Skin of body (tissue), 2 donors: ENCODE results near the gene GLRX3. TPM values are rescaled to one million over a fixed set of nuclear protein-coding genes. Genes with fewer than 3 reads are reported as not detected.

Experiments
- DNase-seq: peaks from one replicate; lab custom pipeline; 2025; lab: John Stamatoyannopoulos, UW
- total RNA-seq: library from RNA; depleted of rRNA; stranded (reverse); fragments of >200 nt; gene quantifications from one replicate; pipeline ENCODE4 v1.2.3, GENCODE V29; 2014

The GLRX3 gene
- total RNA-seq, 1 donor from 2014 or later, result 38.0 TPM

DNA sequence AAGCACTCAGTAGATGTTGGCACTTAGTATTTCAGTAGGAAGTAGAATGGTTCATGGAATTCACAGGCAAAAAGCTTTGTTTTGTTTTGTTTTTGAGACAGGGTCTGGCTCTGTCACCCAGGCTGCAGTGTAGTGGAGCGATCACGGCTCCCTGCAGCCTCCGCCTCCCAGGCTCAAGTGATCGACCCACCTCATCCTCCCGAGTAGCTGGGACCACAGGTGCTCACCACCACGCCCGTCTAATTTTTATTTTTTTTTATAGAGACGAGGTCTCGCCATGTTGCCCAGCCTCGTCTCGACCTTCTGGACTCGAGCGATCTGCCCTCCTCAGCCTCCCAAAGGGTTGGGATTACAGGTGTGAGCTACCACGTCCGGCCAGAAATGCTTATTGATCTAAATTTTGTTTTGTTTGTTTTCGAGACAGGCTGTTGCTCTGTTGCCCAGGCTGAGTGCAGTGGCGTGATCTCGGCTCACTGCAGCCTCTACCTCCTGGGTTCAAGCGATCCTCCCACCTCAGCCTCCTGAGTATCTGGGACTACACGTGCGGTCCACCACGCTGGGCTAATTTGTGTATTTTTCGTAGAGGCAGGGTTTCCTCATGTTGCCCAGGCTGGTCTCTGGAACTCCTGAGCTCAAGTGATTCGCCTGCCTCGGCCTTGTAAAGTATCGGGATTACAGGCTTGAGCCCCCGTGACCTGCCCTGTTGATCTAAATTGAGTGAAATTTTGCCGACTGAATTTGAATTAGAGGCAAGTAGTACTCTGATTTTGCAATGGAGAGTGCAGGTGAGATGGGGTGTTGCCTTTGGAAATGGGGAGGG is 1.7 kb downstream of the GLRX3 start:
- DNase-seq, result no peak

DNA sequence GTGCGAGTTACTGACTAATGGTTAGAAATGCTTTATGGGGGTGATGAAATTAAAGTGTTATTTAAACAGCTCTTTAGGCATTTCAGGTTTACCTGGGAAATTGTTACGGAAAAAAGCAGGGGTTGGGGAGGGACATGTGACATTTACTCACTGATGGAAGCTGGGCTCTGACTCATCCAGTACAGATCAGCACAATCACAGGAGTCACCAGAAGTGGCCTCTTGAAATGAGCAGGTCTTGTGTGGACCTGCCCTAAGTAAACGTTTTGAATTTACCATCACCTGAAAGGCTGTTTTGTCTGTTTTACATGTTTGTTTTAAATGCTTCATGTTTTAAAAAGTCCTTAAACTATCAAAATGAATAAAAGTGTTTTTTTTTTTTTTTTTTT is 2.3 kb downstream of the GLRX3 start:
- DNase-seq, result no peak

DNA sequence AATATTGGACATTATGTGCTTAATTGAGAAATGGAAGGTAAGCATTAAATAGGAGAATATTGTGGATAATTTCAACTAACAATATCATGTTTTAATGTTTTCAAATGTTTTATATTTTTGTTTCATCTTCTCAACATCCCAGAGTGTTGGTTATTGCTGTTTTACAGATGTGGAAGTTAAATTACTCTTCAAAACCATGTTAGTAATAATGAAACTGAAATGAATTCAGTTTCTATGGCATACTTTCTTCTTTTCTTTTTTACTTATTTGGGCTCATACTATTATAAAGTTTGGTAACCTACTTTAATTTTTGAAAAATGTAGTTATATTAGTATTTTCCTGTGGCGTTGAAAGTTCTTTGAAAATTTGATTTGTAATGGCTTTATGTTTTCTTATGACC is 4.2 kb downstream of the GLRX3 start:
- no peak for DNase-seq

DNA sequence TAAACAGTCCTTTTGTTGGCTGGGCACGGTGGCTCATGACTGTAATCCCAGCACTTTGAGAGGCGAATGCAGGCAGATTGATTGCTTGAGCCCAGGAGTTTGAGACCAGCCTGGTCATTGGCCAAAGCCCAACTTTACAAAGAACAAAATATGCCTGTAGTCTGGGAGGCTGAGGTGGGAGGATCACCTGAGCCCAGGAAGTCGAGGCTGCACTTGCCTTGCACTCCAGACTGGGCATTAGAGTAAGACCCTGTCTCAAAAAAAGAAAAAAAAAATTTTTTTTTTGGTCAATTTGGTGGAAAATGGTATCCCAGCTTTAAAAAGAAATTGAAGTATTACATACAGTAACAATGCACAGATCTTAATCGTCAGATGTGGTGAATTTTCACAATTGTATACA is 4.8 kb downstream of the GLRX3 start:
- DNase-seq, result no peak

DNA sequence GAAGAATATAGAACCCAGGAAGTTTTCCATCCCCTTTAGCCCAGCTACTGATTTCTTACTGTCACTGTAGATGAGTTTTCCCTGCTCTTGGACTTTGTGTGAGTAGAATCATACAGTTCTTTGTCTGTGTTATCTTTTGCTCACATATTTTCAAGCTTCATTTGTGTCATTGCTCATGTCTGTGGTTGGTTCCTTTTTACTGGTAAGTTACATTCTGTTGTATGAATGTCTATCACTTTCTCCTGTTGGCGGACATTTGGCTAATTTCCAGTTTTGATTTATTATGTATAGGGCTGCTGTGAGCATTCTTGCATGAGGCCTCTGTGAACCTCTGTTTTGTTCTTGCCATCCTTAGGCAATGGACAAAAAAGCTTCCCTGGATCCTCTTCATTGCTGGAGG is 5.3 kb downstream of the GLRX3 start:
- DNase-seq, result no peak

DNA sequence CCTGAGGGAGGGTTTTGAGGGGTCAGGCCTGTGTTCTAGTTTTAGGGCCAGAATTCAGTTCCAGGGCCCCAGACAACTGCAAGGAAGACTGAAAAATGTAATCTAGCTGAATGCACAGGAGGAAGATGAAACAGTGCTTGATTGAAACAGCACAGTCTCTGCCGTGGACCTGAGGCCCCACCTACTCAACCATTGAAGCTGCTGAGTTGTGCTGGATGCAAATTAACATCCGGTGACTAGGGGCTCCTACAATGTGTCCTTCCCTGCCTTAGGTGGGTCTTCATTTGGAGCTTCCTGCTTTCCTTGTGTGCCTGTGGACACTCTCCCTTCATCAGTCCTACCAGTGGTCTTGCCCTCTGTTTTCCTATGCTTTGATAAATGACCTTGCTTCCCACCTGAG is 5.7 kb downstream of the GLRX3 start:
- no peak for DNase-seq

DNA sequence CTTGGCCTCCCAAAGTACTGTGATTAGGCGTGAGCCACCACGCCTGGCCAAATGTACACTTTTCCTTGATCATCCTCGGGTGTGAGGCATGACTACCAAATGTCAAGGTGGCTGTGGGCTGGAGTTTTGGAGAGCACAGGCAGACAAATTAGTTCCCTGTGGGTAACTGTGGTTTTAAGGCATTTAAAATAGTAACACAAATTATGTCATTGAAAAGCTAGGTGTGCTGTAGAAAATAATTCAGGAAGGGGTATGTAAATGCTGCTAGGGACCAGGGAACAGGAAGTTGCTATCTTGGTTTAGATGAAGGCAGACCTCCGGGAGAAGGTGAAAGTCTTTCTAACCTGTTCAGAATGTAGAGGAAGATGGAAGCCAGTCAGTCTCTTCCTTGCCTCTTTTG is 9.9 kb downstream of the GLRX3 start:
- DNase-seq, result no peak

DNA sequence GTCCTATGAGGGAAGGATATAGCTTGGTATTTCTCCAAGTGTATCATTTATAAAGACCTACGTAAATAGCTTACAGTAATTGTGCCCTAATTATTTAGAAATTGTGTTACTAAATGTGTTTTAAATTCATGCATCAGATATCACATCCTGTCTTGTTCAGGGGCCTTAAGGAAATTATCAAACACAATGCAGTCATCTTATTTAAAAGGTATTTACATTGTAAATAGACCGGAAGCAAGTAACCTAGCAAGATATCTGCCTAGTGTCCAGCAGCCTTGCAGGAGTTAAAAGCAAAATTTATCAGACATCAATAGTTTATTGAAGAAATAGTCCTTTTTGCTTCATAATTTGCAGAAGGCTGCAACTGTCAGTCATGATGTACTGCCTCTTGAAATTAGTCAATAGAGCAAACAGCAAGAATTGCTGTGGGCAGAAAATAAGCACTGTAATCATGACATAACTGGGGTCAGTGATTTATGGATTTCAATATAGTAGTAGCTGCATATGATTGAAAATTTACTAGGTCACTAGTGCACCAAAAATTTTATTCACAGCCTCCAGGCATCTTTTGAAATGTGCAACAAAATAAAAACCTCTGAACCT is 23.1 kb downstream of the GLRX3 start:
- no peak for DNase-seq

DNA sequence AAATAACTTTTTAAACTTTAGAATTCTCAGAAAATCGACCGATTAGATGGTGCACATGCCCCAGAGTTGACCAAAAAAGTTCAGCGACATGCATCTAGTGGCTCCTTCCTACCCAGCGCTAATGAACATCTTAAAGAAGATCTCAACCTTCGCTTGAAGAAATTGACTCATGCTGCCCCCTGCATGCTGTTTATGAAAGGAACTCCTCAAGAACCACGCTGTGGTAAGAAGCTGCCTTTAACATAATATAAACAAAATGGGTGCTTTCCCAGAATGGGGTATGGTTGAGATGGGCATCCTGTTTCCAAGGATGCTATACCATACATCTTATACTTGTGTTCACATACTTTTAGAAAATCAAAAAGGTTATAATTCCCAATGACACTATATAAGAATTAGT is 24.6 kb downstream of the GLRX3 start:
- no peak for DNase-seq

DNA sequence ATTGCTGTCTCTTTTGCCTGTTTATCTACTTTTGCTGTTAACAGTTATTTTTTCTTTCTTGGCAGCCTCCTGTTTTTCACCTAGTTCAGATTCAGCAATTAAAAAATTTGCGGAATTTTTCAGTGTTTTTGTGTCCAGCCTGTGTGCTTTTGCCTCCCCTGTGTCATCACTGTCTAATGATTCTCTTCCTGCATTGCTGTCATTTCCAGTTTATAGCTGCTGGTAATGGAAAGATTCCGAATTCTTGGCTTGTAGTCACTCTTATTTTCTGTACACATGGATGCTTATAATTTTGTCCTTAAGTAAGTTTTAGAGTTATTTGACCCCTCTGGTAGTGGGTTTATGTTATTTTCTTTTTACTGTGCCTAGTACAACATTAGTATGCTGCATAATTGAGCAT is 25.1 kb downstream of the GLRX3 start:
- DNase-seq, result no peak

DNA sequence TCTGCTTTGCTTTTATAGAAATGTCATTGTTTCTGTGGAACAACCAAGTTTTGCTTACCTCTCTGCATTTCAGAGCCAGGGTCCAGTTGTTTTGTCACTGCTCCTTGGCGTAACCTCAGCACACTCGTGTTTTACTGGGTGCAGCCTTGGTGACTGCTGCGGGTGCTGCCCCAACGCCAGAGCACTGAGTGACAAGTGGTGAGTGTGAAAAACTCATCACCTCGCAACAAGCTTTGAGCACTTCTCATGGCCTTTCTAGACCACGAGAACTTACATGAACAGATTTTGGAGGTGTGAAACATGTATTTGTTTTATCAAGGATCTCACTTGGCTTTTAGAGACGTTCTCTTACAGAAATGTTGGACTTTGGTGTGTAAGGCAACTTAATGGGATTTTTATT is 31.0 kb downstream of the GLRX3 start:
- DNase-seq, result no peak

DNA sequence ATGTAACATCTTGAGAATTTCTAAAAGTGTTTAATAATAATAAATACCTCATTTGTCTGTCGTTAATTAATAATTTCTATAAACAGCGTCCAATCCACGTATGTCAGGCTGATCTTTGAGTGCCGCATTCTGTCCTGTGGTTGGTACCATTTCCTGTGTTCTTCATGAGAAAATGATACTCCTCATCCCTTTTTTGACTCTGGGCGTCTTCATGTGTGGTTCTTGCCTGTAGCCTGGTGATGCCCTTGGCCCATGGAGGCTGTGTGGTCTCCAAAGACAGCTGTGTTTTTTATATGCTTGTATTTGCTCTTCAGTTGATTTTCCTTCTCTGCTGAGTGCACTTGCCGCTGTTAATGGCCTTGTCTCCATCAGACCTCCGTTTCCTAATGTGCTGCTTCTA is 31.5 kb downstream of the GLRX3 start:
- no peak for DNase-seq

DNA sequence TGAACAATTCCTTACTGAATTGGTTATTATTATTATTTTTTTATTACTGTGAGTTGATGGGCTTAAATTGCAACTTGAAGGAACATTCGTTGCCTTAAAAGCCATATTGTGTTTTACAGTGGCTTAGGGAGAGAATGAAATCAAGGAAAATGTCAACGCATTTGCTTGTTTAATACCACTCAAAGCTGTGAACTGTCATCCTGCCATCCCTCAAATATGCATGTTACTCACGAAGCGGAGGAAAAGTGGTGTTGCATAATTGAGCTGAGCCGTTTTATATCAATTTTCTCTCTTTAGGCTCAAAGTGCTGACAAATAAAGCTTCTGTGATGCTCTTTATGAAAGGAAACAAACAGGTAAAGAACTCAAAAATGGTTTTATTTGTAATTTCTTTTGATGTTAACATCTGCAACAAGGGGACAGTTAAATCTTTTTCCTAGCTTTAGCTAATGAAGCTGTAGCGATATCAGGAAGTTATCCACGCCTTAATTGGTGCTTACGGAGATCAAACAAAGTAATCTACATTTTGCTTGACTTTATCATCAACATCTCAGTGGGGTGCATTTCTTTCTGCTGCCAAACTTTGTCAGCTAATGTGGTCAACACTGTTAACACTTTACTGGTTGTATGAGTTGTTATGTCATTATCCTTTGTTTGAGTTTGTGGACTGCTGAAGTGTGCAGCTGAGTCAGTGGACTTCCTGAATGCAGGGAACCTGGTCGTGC is 33.1 kb downstream of the GLRX3 start:
- DNase-seq, result no peak

DNA sequence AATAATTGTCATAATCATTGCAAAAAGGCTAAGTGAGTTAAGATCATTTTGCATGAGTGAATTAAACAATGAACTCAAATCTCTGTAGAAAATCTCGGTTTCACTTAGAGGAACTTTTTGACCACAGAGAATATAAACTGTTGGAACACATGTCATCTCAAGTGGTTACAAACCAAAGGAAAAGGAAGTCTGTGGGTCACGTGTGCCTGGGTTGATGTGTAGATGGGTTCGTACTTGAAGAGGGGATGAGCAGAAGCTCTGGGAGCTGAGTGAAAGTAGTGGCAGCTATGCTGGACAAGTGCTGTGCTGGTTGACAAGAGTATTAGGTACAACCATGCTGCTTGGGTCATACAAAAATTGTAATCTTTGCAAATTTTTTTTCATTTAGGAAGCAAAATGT is 35.0 kb downstream of the GLRX3 start:
- DNase-seq, result no peak

DNA sequence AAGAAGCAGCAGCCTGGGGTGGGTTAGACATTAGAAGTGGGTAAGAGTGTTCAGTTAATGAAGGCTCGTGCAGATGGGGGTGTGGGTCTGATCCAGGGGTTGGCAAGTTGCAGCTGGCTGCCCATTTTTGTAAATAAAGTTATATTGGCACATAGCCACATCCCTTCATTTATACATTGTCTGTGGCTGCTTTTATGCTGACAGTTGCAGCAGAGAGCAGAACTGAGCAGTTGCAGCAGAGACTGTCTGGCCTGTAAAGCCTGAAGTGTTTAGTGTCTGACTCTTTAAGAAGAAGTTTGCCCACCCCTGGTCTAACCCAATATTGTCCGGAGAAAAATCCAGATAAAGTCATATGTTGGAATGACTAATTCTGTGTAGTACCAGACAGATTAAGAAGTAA is 38.1 kb downstream of the GLRX3 start:
- DNase-seq, result no peak

DNA sequence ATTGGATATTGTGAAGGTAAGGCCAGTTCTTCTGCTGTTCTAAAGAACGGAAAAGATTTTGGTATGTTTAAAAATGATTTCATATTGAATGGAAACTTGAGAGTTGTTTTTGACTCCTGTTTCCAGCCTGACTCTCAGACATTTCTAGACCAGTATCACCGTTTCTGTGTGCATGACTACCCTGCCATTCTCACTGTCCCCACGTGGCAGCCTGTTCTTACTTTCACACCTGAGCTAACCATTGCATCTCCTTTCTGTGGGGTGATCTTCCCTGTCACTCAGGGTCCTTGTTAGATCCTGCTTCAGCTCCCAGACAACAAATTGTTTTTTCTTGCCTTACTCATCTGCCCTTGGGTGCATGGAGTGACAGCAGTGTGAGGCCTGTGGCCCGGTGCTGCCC is 38.9 kb downstream of the GLRX3 start:
- DNase-seq, result no peak

DNA sequence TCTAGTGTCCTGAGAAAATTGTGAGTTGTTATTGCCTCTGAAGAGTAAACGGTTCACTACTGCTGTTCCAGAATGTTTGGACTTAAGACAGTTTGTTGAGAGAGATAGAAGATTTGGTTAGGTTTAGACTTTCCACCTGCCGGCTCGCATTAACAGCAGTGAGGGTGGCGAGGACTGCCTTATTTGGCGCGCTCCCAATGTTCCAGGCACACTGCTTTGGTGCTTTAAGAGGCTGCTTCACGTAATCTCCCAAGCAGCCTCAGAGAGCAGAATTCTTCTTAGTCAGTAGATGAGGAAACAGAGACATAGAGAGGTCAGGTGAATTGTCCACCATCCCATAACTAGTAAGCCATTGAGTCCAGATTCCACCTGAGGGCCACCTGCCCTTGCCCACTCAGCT is 41.1 kb downstream of the GLRX3 start:
- no peak for DNase-seq

DNA sequence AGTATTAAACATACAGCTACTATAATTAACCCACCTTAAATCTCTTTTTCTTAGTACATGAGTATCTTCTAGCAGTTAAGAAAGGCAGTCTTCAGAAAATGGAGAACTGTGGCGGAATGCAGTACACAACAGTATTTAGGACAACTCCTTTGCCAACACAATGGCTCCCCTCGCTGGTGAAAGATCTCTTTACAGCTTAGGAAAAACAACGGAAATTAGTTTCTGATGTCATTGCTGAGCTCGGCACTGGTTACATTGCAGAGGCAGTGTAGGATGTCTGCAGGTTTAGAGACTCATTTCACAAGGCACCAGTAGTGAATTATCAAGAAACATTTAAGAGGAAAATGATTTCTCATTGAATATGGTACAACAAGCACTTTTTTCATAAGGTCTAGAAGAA is 43.4 kb downstream of the GLRX3 start:
- DNase-seq, result peak; percentile 95

DNA sequence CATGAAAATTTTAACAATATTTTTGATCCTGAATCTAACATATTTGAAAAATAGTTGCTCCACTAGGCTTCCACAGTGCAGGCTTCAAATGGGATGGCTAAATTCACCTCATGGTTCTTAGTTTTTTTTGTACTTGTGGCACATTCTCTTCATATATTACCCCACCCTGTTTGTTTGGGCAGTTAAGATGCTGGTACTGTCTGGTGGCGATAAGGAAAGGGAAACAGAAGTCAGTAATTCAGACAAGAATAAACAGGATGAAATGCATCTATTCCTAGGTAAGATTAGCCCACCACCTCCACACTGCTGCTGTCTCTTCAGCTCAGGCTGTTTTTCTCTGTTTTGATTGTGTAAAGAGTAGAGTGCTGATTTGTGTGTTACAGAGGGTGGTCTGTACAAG is 44.2 kb downstream of the GLRX3 start:
- no peak for DNase-seq

DNA sequence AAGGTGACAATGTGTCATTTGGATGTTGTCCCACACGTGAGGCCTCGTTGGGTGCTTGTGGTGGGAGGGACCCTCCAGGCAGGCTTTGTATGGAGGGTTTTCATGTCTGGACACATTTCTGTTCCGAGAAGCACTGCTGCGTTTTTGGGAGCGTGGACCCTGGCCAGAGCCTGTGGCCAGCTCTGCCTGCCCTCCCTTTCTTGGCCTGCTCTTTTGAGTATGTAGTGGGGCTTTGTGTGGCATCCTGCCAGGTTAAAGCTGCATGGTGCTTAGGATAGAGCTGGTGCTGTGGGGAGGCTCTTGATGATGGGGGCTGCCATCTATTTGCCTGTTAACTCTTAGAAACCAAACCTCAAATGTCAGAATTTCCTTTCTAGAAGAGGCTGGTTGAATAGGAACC is 45.7 kb downstream of the GLRX3 start:
- DNase-seq, result no peak

DNA sequence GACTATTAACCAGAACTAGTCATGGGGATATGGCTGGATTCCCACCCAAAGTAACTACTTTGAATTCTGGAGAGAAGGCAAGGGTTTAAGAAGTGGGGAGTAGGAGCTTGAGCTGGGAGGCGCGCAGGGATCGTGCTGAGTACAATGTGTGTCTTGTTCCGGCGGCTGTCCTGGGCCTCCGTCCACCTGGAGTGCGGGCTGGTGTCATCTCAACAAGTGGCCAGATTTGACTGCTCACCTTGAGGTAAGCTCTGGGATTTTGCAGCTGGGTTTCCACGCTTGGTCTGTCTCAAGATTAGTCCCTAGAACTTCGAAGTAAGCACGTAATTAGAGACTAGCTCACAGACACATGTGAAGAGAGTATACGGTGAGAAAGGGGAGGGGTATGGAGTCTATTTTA is 49.4 kb downstream of the GLRX3 start:
- no peak for DNase-seq

DNA sequence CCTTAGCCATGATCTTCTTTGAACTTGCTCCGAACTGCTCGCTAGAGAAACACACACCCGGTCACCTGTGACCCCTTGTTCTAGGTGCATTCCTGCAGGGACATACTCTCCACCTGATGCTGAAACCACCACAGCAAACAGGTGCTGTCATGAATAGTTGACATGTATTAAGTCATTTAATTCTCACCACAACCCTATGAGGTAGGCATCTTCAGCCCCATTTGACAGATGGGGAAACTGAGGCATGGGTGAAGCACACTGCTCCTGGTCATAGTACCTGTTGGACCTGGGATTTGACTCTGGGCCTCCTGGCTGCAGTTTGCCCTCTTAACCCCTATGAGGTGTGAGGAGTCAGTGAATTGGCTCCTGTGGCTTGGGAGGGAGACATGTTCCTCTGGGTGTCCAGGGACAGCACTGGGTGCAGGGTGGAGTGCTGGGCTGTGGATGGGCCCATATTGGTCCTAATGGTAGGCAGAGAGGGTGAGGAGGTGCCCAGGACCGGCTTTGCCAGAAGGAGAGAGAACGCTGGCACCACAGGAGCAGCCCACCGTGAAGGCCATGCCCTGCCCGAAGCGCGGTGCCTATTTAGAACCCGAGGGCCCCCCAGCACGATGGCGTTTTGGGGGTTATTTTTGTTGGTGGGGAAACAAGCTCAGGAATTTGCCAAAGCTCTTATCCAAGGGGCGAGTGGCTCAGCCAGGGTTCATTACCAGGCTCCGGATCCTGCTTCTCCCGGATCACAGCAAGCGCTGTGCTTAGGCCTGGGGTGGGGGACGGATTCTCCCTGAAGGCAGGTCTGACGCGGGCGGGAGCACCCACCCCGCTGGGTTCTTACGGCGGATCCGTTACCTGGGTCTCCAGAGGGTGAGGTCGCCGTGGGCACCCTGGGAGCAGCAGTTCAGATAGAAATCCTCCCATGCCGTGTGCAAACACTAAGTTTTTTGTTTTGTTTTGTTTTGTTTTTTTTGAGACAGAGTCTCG is 52.3 kb downstream of the GLRX3 start:
- no peak for DNase-seq
